SK-N-DZ (cell line): ENCODE measurements around the gene DNAJB9.
A peak's percentile ranks its signal among the peaks of the same experiment; 100 is the strongest.

Experiments
- DNase-seq: peaks from one replicate; pipeline ENCODE4 v3.0.0-alpha.2; 2015; ENCODE audit warnings: low spot score

DNAJB9 gene

GRCh38 chr7:108568801-108569380, 783 bp upstream of the DNAJB9 start:
- DNase-seq, result no peak

- peak; percentile 57 for DNase-seq
Measured at GRCh38 chr7:108570146-108570755, 577 bp downstream of the DNAJB9 start.

- DNase-seq, result no peak
Measured at GRCh38 chr7:108572480-108572879, 2.8 kb downstream of the DNAJB9 start.

GRCh38 chr7:108575156-108575555, 5.5 kb downstream of the DNAJB9 start:
- no peak for DNase-seq

GRCh38 chr7:108576116-108576515, 6.4 kb downstream of the DNAJB9 start:
- no peak for DNase-seq

GRCh38 chr7:108578937-108579336, 9.3 kb downstream of the DNAJB9 start:
- DNase-seq, result no peak

- DNase-seq, result no peak
Measured at GRCh38 chr7:108580298-108580697, 10.6 kb downstream of the DNAJB9 start.

- DNase-seq, result no peak
Measured at GRCh38 chr7:108581655-108582491, 12.2 kb downstream of the DNAJB9 start.

- DNase-seq, result no peak
Measured at GRCh38 chr7:108584211-108584610, 14.5 kb downstream of the DNAJB9 start.

GRCh38 chr7:108585843-108586242, 16.2 kb downstream of the DNAJB9 start:
- DNase-seq, result no peak

- DNase-seq, result no peak
Measured at GRCh38 chr7:108586274-108586710, 16.6 kb downstream of the DNAJB9 start.

GRCh38 chr7:108589199-108589598, 19.5 kb downstream of the DNAJB9 start:
- no peak for DNase-seq

- no peak for DNase-seq
Measured at GRCh38 chr7:108589874-108590273, 20.2 kb downstream of the DNAJB9 start.

GRCh38 chr7:108590606-108591005, 20.9 kb downstream of the DNAJB9 start:
- no peak for DNase-seq

- DNase-seq, result peak; percentile 63
Measured at GRCh38 chr7:108592646-108593201, 23.1 kb downstream of the DNAJB9 start.

GRCh38 chr7:108596560-108596959, 26.9 kb downstream of the DNAJB9 start:
- no peak for DNase-seq

- DNase-seq, result no peak
Measured at GRCh38 chr7:108598153-108598552, 28.5 kb downstream of the DNAJB9 start.

GRCh38 chr7:108598914-108599580, 29.4 kb downstream of the DNAJB9 start:
- no peak for DNase-seq

- DNase-seq, result no peak
Measured at GRCh38 chr7:108600399-108600798, 30.7 kb downstream of the DNAJB9 start.

GRCh38 chr7:108603656-108604306, 34.1 kb downstream of the DNAJB9 start:
- DNase-seq, result no peak
